ENCODE data around the gene MAML3.

MAML3 gene

DNA sequence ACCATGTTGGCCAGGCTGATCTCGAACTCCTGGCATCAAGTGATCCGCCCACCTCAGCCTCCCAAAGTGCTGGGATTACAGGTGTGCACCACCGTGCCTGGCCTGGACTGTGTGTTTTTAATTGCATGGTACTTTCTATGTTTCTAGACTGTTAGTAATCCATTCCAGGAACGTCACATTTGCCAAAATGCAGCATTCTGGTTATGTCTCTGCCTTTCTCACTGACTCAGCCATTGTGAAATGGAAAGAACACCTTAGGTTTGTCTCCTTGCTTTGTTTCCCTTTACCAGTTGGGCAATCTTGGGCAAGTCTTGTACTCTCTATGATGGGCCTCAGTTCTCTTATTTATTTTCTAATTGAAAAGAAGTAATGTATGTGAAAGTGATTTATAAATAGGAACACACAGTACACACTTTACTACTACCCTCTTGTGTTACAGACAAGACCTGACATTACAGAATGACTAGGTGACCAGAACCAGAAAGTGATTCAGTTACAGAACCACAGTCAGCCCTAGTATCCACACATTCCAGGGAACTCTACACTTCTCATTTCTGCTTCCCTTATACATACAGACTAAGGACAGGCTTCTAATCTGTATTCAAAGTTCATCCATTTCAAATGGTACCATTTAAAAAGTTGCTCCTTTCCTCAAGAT is 301.2 kb downstream of the MAML3 start:
- in situ Hi-C loops (cut with MboI; ENCODE audit: low sequenced_read_pairs), result no loop called here

DNA sequence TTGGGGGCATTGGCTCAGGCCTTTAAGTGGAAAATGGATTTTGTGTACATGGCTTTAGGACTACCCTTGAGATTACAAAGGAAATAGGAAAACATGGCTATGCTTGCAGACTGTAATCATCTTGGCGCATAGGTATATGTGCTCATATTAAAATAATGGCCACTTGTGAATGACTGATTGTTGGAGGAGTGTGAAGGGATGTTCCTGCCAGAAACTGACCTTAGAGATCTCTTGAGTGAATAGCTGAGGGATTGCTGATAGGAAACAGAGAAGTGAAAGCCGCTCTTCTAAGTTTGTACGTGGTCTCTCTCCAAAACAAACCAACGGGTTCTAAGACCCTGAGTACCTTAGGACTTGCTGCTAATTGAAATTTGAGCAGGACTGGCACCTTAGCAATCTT is 302.3 kb downstream of the MAML3 start:
- in situ Hi-C loops (cut with MboI; ENCODE audit: low sequenced_read_pairs), result no loop called here

DNA sequence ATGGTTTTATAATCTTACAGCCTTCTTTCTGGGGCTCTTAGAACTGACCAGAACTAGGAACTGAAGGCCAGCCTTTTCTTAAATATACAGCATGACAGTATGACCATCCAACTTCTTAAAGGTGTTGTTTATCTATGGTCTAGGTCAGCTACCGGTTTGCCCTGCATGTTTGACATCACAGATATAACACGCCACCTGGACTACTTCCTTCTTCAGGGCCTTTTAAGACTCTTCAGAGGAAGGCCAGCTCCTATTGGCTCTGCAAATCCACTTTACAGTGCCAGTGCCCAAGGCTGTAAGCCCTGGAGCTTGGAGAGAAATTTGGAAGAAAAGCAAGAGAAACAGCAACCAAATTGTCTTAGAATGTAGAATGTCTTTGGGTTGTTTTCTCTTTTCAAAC is 302.9 kb downstream of the MAML3 start:
- in situ Hi-C loops (cut with MboI; ENCODE audit: low sequenced_read_pairs), result no loop called here

DNA sequence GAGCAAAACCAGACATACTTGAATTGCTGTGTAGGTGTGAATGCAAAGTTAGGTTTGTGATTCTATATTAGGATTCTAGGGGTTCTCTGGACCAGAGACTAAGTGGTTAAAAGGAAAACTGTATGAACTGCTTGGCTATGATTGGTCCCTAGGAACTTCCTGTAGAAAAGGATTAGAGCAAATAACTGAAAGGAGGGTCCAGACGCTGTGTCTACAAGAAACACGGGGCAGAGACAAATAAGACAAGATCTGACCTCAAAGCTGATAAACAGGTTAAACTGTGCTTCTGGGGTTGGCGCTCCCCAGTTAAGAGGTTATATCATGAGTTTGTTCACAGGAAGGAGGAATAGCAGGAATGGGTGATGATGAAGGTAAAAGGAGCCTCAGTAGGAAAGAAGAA is 304.8 kb downstream of the MAML3 start:
- in situ Hi-C loops (cut with MboI; ENCODE audit: low sequenced_read_pairs), result no loop called here

DNA sequence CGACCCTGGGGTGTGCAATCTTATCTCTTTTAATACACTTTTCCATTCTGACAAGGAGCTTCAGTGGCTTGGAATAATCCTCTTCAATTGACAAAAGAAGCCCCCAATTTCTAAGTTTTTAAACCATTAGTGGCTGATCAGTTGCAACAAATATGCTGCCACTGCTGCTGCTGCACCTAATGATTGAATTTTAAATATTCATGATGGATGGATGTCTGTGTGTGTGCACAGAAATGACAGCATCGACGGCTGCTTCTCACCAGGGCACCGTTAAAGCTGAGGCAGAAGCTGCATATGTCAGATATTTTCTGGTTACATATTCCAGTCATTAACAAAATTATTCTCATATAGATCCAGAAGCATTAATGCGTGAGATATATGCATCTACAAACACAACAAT is 306.0 kb downstream of the MAML3 start:
- in situ Hi-C loops (cut with MboI; ENCODE audit: low sequenced_read_pairs), result no loop called here

DNA sequence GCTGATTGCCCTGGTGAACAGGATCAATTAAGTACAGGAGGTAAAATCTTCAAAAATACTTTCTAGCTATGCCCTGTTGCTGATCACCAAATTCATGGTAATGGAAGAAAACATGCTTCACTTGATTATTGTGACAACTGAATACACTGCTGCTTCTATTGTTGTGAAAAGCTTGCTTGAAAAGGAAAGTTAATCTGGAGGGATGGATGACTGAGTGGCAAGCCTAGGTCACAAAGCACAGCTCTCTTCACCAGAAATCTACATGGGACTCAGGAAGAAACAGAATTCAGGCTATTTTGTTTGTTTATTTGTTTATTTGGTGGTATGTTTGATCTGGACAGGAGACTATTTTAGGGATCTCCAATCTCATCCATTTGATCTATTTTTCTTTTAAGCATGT is 306.4 kb downstream of the MAML3 start:
- in situ Hi-C loops (cut with MboI; ENCODE audit: low sequenced_read_pairs), result no loop called here

DNA sequence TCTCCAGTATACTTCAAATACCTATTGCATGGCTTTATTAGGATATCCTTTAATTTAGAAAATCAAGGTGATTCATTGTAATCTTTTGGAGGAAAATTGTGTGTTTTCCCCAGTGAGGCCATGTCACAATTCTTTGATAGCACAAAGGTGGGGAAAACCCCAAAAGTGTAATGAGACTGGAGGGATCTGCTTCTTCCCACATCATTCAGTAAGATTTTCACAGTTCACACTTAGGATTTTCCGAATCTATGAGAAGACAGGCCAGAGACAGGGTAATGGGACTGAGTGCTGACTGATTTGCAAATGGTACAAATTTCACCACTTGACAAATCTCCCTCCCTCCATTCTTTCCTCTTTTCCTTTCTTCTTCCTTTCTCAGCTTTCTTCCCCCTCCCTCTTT is 307.2 kb downstream of the MAML3 start:
- in situ Hi-C loops (cut with MboI; ENCODE audit: low sequenced_read_pairs), result no loop called here

DNA sequence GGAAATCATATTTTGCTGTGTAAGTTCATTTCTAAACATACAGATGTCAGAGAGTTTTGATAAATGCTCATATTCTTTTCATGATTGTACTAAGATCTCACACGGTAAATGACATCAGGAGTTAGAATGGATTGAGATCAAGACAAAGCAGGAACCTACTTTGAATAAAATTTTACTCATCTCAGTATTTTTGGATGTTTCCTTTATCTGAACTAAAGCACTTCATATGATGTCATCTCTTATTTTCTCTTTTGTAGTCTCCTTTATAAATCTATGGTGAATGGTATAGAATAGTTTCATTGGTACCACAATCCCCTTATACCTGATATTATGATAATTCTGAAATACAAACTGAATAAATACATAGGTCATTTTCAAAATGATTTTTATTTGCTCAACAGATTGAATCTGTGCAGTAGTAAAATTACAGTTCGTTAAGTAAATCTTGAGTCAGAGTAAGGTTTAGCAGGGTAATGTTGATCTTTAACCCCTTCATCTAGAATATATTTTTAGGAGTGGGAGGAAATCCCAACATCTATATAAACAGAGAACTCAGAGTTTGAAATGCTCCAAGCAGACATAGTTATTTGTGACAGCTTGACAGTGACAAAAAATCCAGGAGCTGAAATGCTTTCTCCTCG is 308.4 kb downstream of the MAML3 start:
- in situ Hi-C loops (cut with MboI; ENCODE audit: low sequenced_read_pairs), result no loop called here

DNA sequence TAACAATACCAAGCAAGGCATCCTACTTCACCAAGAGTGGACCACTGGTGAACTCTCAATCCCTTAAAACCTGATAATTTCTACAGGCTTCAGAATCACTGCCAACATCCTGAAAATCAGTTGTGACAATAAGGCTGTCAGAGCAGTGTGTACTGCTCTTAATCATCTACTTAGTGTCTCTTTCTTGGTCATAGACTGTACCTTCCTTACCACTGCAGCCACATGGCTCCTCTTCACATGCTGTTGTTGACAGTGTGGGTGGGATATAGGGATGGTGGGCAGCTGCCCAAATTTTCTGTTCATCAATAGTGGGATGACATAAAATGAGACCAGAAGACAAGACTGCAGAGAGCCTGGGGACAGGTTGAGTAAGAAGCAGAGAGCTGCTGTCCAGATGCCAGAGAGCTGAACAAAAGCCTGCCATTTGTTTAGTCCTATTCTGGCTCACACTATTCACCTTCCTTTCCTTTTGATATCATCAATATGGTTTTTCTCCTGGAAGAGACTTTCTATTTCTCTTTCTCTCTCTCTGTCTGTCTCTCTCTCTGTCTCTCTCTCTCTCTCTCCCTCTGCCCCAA is 309.4 kb downstream of the MAML3 start:
- in situ Hi-C loops (cut with MboI; ENCODE audit: low sequenced_read_pairs), result no loop called here

DNA sequence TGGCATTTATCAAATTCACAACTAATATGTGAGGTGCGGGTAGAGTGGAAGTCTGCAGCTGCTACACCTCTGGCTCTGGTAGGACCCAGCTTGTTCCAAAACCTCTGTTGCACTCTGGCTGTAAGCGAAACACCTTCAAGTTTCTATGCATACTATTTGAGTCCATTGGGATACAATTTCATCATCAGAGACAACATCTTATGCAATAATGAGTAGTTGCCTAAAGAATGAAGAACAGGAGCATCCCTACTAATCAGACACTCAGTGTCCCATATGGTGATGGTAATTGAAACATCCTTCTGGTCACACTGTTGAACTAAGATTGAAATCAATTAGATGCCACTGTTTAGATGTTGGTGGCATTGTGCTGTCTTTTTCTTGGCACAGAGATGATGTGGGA is 309.9 kb downstream of the MAML3 start:
- in situ Hi-C loops (cut with MboI; ENCODE audit: low sequenced_read_pairs), result no loop called here

DNA sequence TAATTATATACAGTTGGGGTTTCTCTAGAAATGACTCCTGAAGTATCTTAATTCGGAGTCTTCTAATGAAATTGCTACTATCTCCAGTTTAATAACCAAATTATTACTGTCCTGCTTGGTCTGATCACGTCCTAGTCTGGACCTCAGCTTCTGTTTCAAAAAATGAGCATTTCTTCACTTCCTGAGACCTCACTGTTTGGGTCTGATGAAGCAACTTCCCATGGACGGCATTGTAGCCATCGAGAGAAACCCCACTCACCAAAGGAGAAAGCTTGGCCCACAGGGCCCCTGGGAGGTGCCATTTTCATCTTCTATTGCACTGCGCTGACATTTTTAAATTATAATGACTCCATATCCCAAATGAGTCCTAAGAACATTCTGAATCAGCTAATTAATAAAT is 310.3 kb downstream of the MAML3 start:
- in situ Hi-C loops (cut with MboI; ENCODE audit: low sequenced_read_pairs), result no loop called here

DNA sequence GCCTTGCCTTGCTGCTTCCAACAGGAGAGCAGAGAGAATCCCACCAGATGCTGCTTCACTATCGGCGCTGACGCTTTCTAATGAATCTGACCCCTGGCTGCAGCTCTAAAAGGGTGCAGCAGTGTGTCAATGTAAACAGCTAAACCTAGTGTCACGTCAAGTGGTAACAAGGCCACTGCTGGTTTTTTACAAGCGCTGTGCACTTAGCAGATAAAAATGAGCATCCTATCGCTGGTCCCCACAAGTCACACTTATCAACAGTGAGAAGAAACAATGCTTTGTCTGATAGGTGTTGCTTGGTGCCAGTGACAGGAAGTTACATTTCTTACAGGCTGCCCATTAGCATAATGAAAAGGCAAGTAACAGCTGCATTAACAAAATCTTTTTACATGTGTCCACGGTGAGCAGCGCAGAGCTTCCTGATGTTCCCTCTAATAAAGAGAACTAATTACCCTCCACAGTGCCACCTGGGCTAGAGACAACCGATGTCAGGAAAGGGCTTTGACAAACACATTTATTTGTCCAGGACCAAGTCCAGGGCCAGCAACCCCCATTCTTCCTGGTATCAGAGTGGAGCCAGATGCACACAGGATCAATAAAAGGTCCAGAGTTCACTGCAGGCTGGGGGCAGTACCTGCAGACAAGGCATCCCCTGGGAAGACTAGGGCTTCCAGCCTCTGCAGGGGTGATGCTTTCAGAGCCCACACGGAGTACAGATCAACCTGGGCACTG is 312.4 kb downstream of the MAML3 start:
- in situ Hi-C loops (cut with MboI; ENCODE audit: low sequenced_read_pairs), result no loop called here

DNA sequence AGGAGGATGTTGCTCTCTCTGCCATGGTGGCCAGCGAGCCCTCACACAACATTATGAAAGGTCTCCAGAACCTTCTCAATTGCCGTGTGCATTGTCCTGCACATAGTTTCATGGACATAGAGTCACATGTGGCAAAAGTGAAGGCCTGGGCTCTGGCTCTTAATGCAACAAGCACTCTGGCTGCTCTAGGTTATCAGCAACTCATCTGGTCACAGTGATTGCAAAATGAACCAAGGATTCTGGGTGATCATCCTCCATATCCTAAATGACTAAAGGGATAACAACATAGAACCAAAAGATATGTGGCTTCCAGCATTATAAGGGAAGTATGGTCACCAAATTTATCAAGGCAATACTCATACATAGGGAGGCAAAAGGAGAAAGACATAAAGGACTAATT is 313.2 kb downstream of the MAML3 start:
- in situ Hi-C loops (cut with MboI; ENCODE audit: low sequenced_read_pairs), result no loop called here

DNA sequence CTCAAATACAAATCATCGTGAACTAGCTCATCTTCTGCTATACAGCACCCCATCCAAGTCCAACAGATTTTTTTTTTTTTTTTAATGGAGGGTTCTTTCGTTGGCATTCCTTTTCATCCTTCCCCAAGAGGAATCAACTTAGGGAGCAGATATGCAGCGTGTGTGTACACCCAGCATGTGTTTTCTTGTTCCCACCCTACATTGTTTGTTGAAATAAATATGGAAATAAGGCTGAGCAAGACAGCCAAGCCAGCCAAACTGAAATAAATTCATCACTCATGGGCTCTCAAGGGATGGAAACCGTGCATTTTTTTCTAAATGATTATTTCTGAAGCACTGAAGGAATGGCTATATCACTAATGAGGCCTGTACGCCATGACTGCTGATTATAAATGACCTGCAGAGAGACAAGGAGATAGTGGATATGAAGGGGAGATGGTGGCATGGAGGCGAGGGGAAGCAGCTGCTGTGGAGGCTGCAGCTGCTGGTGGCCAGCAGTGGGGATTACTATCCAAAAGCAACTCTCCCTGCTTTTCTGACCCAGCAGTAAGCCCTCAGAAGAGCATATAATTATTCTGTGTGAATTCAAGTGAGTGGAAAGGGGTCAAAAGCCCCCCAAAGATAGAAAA is 314.5 kb downstream of the MAML3 start:
- in situ Hi-C loops (cut with MboI; ENCODE audit: low sequenced_read_pairs), result no loop called here

DNA sequence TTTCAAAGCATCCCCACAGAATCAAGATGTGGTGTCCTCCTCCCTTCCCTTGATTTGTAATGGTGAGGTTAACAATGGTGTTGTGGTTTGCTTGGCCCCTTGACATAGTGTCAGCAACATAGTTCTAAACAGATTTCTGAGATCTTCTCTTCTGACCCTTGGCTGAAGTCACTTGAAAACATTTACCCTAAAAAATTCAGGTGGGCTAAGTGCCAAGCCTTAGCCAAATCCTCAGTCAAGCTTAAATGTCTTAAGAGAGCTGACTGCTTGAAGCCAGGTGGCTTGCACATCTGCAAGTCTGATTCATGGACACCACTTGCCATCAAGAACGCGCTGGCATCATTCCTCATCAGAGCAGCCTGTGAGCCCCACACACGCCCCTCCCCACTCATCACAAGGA is 315.2 kb downstream of the MAML3 start:
- in situ Hi-C loops (cut with MboI; ENCODE audit: low sequenced_read_pairs), result no loop called here

DNA sequence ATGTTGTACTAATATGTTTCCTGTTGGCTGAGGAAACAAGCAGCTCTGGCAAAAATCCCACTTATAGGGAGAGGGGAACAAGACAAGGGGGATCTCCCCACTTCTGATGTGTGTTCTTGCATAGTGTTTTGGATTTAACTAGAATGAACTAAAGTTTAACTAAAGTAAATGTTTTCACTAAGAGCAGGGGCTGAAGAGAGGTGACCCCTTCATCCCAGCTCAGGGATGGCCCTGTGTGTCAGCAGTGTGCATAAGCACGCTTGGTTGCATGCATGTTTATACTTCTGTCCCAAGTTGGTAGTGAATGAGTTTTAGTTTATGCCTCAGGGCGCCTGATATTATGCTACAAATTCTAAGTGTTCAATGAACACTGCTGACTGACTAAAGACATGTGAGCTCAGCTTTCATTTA is 319.0 kb downstream of the MAML3 start:
- in situ Hi-C loops (cut with MboI; ENCODE audit: low sequenced_read_pairs), result no loop called here

DNA sequence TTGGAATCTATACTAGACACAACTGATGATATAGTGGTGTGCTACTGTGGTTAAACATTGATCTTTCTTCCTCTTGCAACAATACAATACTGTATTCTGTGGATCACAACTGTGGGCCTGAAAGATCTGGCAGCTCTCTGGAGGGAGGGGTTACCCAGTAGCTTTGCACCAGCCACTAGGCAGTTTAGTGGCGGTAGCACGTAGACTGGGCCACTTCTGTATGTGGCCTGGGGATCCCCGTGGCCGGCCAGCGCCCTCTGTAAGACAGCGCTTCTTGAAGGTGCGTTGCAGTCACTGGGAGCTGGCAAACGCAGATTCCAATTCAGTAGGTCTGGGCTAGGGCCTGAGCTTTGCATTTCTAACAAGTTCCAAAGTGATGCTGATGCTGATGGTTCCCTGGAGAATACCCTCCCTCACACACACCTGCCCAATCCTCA is 319.7 kb downstream of the MAML3 start:
- in situ Hi-C loops (cut with MboI; ENCODE audit: low sequenced_read_pairs), result no loop called here

DNA sequence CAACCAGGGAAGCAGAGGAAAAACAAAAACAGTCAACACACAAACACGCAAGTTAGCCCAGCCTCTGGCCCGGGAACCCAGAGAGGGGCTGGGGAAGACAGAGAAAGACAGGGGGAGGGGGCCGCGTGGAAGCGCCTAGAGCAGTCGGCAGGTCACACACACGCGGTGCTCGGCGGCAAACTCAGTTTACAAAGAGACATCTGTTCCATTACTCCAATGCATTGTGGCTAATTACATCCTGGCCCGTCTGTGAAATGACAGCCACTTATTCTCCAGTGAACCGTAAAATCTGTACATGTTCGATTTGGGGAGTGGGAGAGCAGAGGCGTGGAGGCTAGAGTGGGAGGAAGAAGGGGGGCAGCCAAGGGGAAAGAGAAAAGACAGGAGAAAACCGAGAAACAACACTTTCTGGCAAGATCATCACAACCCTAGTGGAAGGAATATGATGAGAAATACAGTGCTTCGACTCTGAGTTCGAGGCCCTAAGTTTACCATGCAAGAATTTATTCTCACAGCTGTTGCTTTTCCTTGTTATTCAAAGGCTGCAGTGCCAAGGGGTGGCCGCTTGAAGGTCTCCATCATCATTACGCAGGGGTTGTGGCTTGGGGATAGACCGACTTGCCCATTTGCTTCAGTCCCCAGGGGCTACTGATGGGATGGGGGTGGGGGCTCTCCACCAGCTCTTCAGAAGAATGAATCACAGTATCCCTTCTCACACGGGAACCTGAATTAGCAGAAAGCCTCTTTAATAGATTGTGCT is 320.7 kb downstream of the MAML3 start:
- in situ Hi-C loops (cut with MboI; ENCODE audit: low sequenced_read_pairs), result no loop called here

DNA sequence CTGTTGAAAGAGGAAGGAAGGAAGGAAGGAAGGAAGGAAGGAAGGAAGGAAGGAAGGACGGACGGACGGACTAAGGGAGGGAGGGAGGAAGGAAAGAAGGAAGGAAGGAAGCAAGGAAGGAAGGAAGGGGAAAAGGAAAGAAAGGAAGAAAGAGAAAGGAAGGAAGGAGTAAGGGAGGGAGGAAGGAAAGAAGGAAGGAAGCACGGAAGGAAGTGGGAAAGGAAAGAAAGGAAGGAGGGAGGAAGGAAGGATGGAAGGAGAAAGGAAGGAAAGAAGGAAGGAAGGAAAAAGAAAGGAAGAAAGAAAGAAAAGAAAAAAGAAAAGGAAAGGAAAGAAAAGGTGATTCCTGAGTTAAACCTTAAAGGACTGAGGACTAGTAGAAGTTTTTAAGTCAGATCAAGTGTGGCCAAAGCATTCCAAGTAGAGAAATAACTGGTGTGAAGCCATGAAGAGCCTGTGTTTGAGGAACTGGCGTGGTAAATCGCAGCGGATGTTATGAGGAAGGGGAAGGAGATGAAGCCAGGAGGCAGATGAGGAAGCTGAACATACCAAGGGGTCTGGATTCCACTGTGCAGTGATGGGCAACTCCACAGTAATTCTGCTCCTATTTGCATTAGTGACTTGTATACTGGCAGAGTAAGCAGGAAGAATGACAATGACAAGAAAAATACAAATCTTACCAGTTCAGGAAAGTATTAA is 324.9 kb downstream of the MAML3 start:
- in situ Hi-C loops (cut with MboI; ENCODE audit: low sequenced_read_pairs), result no loop called here

DNA sequence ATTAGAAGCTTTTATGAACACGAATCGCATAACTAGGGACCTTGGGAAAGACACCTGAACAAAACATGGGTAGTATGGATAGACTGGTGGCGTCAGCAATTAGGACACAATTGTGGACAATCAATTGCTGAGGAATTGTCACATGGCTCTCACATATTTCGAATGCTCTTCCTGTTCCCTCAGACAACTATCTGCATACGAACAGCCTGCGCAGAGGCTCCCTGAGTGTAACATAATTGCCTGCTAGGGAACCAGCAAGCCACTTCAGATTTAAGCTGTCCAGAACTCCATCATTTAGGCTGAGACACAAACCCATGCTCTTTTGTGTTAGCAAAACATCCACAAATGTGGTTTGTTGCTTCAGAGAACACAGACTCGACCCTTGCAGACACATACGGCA is 327.6 kb downstream of the MAML3 start:
- in situ Hi-C loops (cut with MboI; ENCODE audit: low sequenced_read_pairs), result no loop called here

Measured in HL-60/S4 (cell line).